CD8-positive, alpha-beta memory T cell (primary cell): Measurements from ENCODE around the gene TMEM131L. TPM values are rescaled to one million over a fixed set of nuclear protein-coding genes. Genes with fewer than 3 reads are reported as not detected.
"Not testable (repeated sequence)": the region's sequence is repeated elsewhere in the genome, so short reads cannot be mapped to it uniquely, and the experiment has no call there.

ENCODE experiments used
- CTCF ChIA-PET: fragments of 350-600 bp; sonication (Branson Sonifier 250); formaldehyde crosslinking; loops from one replicate; lab custom pipeline; 2021; ENCODE audit warnings: antibody characterized with exemption; lab: Charles Lee
- POLR2A ChIA-PET: fragments of 350-600 bp; sonication (Branson Sonifier 250); formaldehyde crosslinking; loops from one replicate; lab custom pipeline; 2021; ENCODE audit warnings: antibody characterized with exemption; lab: Charles Lee
- DNase-seq, 5 donors: peaks; one replicate each; pipeline versions ENCODE4 v3.0.0 to v3.0.0-alpha.2; 2020 to 2022; ENCODE audit warnings: mixed read lengths in 1 of 5
- H3K27ac ChIP-seq: one replicate; pipeline ENCODE4 v1.7.0; 2013; ENCODE audit warnings: low read depth, mild to moderate bottlenecking, low read length, moderate library complexity
- H3K27me3 ChIP-seq: 2 replicates; pipeline ENCODE4 v1.7.0; 2013; ENCODE audit warnings: low read length, mild to moderate bottlenecking; ENCODE audit not compliant: insufficient read depth, poor library complexity, severe bottlenecking
- H3K36me3 ChIP-seq: 2 replicates; pipeline ENCODE4 v1.7.0; 2013; ENCODE audit warnings: mild to moderate bottlenecking, low read length, moderate library complexity; ENCODE audit not compliant: insufficient read depth
- H3K4me1 ChIP-seq: 2 replicates; pipeline ENCODE4 v1.7.0; 2013; ENCODE audit warnings: mild to moderate bottlenecking, low read length, moderate library complexity; ENCODE audit not compliant: insufficient read depth
- H3K4me3 ChIP-seq: 2 replicates; pipeline ENCODE4 v1.7.0; 2013; ENCODE audit warnings: mild to moderate bottlenecking, low read length
- H3K9me3 ChIP-seq: 2 replicates; pipeline ENCODE4 v1.7.0; 2013; ENCODE audit warnings: mild to moderate bottlenecking, low read length
- H3K27ac Mint-ChIP-seq, 8 donors: one replicate each; pipeline ENCODE4 v1.8.0; 2020 to 2021; ENCODE audit warnings: mixed read lengths in 8 of 8, mild to moderate bottlenecking in 6 of 8, inconsistent platforms in 3 of 8, moderate library complexity in 3 of 8
- H3K27me3 Mint-ChIP-seq, 2 donors: one replicate each; pipeline ENCODE4 v1.8.0; 2020 to 2021; ENCODE audit warnings: mixed read lengths in 2 of 2, mild to moderate bottlenecking in 1 of 2, moderate library complexity in 1 of 2
- H3K36me3 Mint-ChIP-seq, 3 donors: one replicate each; pipeline ENCODE4 v1.8.0; 2020 to 2021; ENCODE audit warnings: mixed read lengths in 3 of 3, inconsistent platforms in 1 of 3, mild to moderate bottlenecking in 1 of 3
- H3K4me1 Mint-ChIP-seq, 3 donors: one replicate each; pipeline ENCODE4 v1.8.0; 2020 to 2021; ENCODE audit warnings: mixed read lengths in 3 of 3, inconsistent platforms in 1 of 3, mild to moderate bottlenecking in 1 of 3
- H3K4me3 Mint-ChIP-seq, 7 donors: one replicate each; pipeline ENCODE4 v1.8.0; 2020 to 2021; ENCODE audit warnings: mixed read lengths in 7 of 7, mild to moderate bottlenecking in 6 of 7, moderate library complexity in 4 of 7, inconsistent platforms in 2 of 7
- H3K9me3 Mint-ChIP-seq, 5 donors: one replicate each; pipeline ENCODE4 v1.8.0; 2020 to 2022; ENCODE audit warnings: mixed read lengths in 5 of 5, mild to moderate bottlenecking in 3 of 5, moderate library complexity in 2 of 5, inconsistent platforms in 1 of 5
- polyA plus RNA-seq: library from polyadenylated mRNA; unstranded; fragments of 300-500 nt; fragmentation: Illumina TruSeq; gene quantifications from one replicate; pipeline ENCODE4 v1.2.3, GENCODE V29; 2021
- total RNA-seq, 2 experiments: library from RNA; stranded (reverse); gene quantifications; one replicate each; pipeline ENCODE4 v1.2.3, GENCODE V29; 2021

The TMEM131L gene
- total and polyA plus RNA-seq, 3 experiments from 2014 or later, result 28.1 to 29.6 (median 28.6) TPM

DNA sequence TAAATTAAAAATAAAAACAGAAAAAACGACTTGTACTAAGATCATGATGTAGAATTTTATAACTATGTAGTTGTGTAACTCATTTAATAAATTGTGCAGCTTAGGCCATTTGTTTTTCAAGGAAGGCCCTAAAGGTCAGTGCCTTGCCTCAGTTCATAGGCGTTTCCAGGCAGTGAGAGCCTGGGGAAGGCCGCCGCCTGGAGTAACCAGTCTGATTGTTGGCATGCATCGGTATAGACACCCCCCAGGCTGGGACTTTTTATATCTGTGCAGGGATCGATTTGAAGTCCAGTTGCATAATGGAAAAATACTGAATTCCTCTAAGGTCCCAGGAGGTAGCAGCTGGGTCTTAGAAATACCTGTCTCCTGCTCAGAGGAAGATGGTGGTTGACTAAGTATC is 77.2 kb downstream of the TMEM131L start:
- H3K9me3 Mint-ChIP-seq, result no peaks in the 10 kb centered on the region
- H3K36me3 Mint-ChIP-seq, result peaks cover 0 to 28% (median 4%) of the 10 kb centered on the region in 3 donors
- no peak for DNase-seq
- ChIA-PET CTCF (interaction anchor here (1.2 to 2.3 kb wide), 2 partner anchors 8 to 10 kb away, joined by 4 to 9 read pairs; no protein-coding TSS in a partner anchor), POLR2A (no interaction called here)
- Histone ChIP-seq H3K27me3 (no peaks in the 10 kb centered on the region), H3K27ac (no peak overlapping the region), H3K9me3 (no peaks in the 10 kb centered on the region), H3K4me1 (peaks cover 48% of the 10 kb centered on the region), H3K4me3 (no peak overlapping the region), H3K36me3 (peaks cover 7% of the 10 kb centered on the region)
- H3K4me1 Mint-ChIP-seq, result peaks cover 63 to 83% (median 81%) of the 10 kb centered on the region in 3 donors
- peaks cover 0 to under 1% of the 10 kb centered on the region in 2 donors for H3K27me3 Mint-ChIP-seq
- peak overlapping the region in 2 of 8 donors; percentile 11 to 23 for H3K27ac Mint-ChIP-seq
- H3K4me3 Mint-ChIP-seq, result no peak overlapping the region

DNA sequence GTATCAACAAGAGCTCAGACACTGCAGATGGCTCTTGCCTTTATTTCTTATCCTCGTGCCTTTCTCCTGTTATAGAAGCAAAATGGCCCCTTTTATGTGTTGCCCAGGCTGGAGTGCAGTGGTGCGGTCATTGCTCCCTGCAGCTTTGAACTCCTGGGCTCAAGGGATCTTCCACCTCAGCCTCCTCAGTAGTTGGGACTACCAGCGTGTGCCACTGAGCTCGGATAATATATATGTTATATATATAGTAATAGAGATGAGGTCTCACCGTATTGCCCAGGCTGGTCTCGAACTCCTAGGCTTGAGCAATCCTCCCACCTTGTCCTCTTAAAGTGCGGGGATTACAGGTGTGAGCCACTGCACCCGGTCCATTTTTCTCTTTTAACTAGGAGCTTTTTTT is 79.7 kb downstream of the TMEM131L start:
- Mint-ChIP-seq H3K27ac (peak overlapping the region in 1 of 8 donors; percentile 94), H3K36me3 (peaks cover 3 to 27% (median 3%) of the 10 kb centered on the region in 3 donors), H3K9me3 (no peaks in the 10 kb centered on the region), H3K4me1 (peaks cover 62 to 79% (median 78%) of the 10 kb centered on the region in 3 donors), H3K4me3 (peak overlapping the region in 1 of 7 donors; percentile 79), H3K27me3 (peaks cover 0 to 2% of the 10 kb centered on the region in 2 donors)
- H3K27me3 ChIP-seq, result no peaks in the 10 kb centered on the region
- CTCF ChIA-PET, result interaction anchor here (1.0 to 2.3 kb wide), 4 partner anchors 11 to 113 kb away, joined by 3 to 9 read pairs (median 4); partner anchors contain the start of gene TMEM131L
- H3K9me3 ChIP-seq, result no peaks in the 10 kb centered on the region
- no peak overlapping the region for H3K4me3 ChIP-seq
- no peak overlapping the region for H3K27ac ChIP-seq
- peaks cover 27% of the 10 kb centered on the region for H3K4me1 ChIP-seq
- no peak for DNase-seq
- H3K36me3 ChIP-seq, result no peaks in the 10 kb centered on the region
- POLR2A ChIA-PET, result interaction anchor here (0.9 kb wide), 1 partner anchor 23 kb away, joined by 3 read pairs; no protein-coding TSS in a partner anchor

- Mint-ChIP-seq H3K27ac (peak overlapping the region in 2 of 8 donors; percentile 18 to 94), H3K9me3 (no peaks in the 10 kb centered on the region), H3K27me3 (peaks cover 0 to 2% of the 10 kb centered on the region in 2 donors), H3K36me3 (peaks cover 3 to 29% (median 7%) of the 10 kb centered on the region in 3 donors), H3K4me3 (peak overlapping the region in 1 of 7 donors; percentile 79), H3K4me1 (peaks cover 58 to 77% (median 76%) of the 10 kb centered on the region in 3 donors)
- no peaks in the 10 kb centered on the region for H3K27me3 ChIP-seq
- H3K4me3 ChIP-seq, result no peak overlapping the region
- H3K36me3 ChIP-seq, result no peaks in the 10 kb centered on the region
- peaks cover 23% of the 10 kb centered on the region for H3K4me1 ChIP-seq
- ChIA-PET POLR2A (interaction anchor here (0.9 kb wide), 1 partner anchor 24 kb away, joined by 3 read pairs; no protein-coding TSS in a partner anchor), CTCF (interaction anchor here (1.0 to 1.5 kb wide), 3 partner anchors 28 to 113 kb away, joined by 3 to 5 read pairs (median 4); partner anchors contain the start of gene TMEM131L)
- no peak for DNase-seq
- no peak overlapping the region for H3K27ac ChIP-seq
- H3K9me3 ChIP-seq, result no peaks in the 10 kb centered on the region
Observed at GRCh38 chr4:153546280-153546679, 80.1 kb downstream of the TMEM131L start.

DNA sequence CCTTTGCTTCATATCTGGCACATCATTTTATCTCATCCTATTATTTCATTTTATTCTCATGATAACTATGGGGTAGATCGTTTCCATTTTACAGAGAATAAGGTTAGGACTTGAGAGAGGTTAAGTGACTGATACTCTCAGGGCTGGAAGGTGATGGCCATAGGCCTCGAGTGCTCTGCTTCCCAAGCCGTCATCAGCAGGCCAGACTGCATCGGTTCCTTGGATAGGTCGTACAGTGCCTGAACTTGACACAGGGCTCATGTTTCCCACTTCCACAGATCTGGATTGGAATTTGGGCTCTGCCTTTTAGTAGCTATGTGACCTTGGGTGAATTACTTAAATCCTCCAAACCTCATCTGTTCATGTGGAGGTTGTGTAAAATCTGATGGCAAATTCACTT is 81.4 kb downstream of the TMEM131L start:
- no peak overlapping the region for H3K27ac ChIP-seq
- no peak overlapping the region for H3K4me3 ChIP-seq
- H3K4me3 Mint-ChIP-seq, result no peak overlapping the region
- no peaks in the 10 kb centered on the region for H3K9me3 ChIP-seq
- DNase-seq, result no peak
- peaks cover 3 to 33% (median 10%) of the 10 kb centered on the region in 3 donors for H3K36me3 Mint-ChIP-seq
- H3K9me3 Mint-ChIP-seq, result no peaks in the 10 kb centered on the region
- no peaks in the 10 kb centered on the region for H3K27me3 ChIP-seq
- ChIA-PET POLR2A (no interaction called here), CTCF (no interaction called here)
- peak overlapping the region in 5 of 8 donors; percentile 10 to 66 (median 29) for H3K27ac Mint-ChIP-seq
- peaks cover 11% of the 10 kb centered on the region for H3K4me1 ChIP-seq
- H3K4me1 Mint-ChIP-seq, result peaks cover 47 to 65% (median 63%) of the 10 kb centered on the region in 3 donors
- H3K27me3 Mint-ChIP-seq, result peaks cover 0 to 2% of the 10 kb centered on the region in 2 donors
- H3K36me3 ChIP-seq, result no peaks in the 10 kb centered on the region

DNA sequence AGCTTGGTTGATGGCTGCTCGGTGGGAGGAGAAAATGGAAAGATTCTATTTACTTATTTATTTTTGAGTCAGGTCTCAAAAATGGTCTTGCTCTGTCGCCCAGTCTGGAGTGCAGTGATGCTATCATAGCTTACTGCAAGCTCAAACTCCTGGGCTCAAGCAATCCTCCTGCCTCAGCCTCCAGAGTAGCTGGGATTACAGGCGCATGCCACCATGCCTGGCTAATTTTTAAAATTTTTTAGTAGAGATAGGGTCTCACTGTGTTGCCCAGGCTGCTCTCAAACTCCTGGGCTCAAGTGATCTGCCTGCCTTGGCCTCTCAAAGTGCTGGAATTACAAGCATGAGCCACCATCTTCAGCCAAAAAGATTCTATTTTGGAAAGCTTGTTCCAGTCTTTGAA is 82.7 kb downstream of the TMEM131L start:
- H3K36me3 ChIP-seq, DNase-seq, H3K27me3 Mint-ChIP-seq, H3K9me3 Mint-ChIP-seq, H3K9me3 ChIP-seq, H3K27ac ChIP-seq, H3K4me3 Mint-ChIP-seq, H3K27me3 ChIP-seq, POLR2A ChIA-PET, H3K4me1 ChIP-seq, H3K4me3 ChIP-seq: not testable (repeated sequence)
- H3K27ac Mint-ChIP-seq, result peak overlapping the region in 4 of 8 donors; percentile 11 to 54 (median 20)
- CTCF ChIA-PET, result interaction anchor here (0.8 to 1.9 kb wide), 4 partner anchors 13 to 116 kb away, joined by 3 to 6 read pairs (median 4); no protein-coding TSS in a partner anchor
- peaks cover 6 to 34% (median 10%) of the 10 kb centered on the region in 3 donors for H3K36me3 Mint-ChIP-seq
- H3K4me1 Mint-ChIP-seq, result peaks cover 48 to 63% (median 61%) of the 10 kb centered on the region in 3 donors

DNA sequence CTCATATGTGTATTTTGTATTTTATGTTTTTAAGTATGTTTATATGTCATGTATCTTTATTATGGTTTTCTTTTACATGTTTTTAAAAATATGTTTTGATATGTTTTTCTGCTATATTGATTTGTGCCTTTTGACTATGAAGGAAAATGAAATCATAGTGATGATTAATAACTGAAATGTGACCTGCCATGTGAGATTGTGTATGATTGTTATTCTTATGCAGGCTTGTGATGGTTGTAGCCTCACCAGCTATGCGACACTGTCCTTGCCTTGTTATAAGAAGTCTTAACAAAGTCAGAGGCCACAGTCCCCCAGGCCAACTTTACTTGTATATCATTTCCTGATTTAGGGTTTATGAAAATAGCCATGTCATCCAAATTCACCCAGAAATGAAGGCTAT is 83.2 kb downstream of the TMEM131L start:
- Mint-ChIP-seq H3K36me3 (peaks cover 6 to 33% (median 10%) of the 10 kb centered on the region in 3 donors), H3K27me3 (peaks cover 0 to 2% of the 10 kb centered on the region in 2 donors), H3K4me3 (no peak overlapping the region), H3K27ac (peak overlapping the region in 5 of 8 donors; percentile 0 to 73 (median 25)), H3K9me3 (no peaks in the 10 kb centered on the region), H3K4me1 (peaks cover 48 to 61% (median 59%) of the 10 kb centered on the region in 3 donors)
- ChIA-PET POLR2A (no interaction called here), CTCF (interaction anchor here (0.8 to 1.9 kb wide), 3 partner anchors 13 to 116 kb away, joined by 4 to 6 read pairs (median 5); no protein-coding TSS in a partner anchor)
- H3K9me3 ChIP-seq, result no peaks in the 10 kb centered on the region
- no peaks in the 10 kb centered on the region for H3K36me3 ChIP-seq
- H3K4me3 ChIP-seq, result no peak overlapping the region
- H3K27me3 ChIP-seq, result no peaks in the 10 kb centered on the region
- no peak for DNase-seq
- peaks cover 9% of the 10 kb centered on the region for H3K4me1 ChIP-seq
- H3K27ac ChIP-seq, result no peak overlapping the region

DNA sequence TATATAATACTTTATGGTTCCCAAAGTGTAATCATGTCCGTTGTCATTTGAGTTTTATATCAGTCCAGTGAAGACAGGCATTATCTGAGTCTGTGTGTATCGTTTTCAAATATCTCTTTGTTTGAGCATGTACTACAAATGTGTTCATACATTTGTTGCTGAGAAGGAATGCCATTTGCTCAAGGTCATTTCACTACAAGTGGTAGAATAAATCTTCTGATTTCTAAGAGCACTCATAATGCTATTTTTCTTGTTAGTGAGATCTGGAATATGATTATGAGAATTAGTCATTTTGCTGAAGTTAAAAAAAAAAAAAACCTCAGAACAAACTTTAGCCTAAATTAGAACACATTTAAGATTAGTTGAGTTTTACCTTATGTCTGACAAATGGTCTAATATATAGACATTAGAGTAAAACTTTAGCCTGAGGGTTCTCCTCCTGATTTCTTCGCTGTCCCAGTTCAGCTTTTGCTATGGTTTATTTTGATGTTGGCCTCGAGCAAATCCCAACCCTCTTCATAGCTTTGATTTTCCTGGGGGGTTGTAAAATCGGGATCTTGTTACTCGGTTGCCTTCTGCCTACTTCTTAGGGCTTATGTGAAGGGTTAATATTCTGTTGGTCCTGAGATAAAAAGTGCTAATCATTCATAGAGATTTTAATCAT is 87.1 kb downstream of the TMEM131L start:
- POLR2A ChIA-PET, result no interaction called here
- Histone ChIP-seq H3K27me3 (no peaks in the 10 kb centered on the region), H3K36me3 (peaks cover 6% of the 10 kb centered on the region), H3K9me3 (no peaks in the 10 kb centered on the region), H3K4me1 (peaks cover 4% of the 10 kb centered on the region), H3K27ac (no peak overlapping the region), H3K4me3 (no peak overlapping the region)
- CTCF ChIA-PET, result interaction anchor here (1.0 to 1.4 kb wide), 2 partner anchors 10 to 120 kb away, joined by 3 to 4 read pairs; no protein-coding TSS in a partner anchor
- no peak for DNase-seq
- H3K4me3 Mint-ChIP-seq, result peak overlapping the region in 1 of 7 donors; percentile 4
- H3K27me3 Mint-ChIP-seq, result peaks cover 0 to 2% of the 10 kb centered on the region in 2 donors
- H3K27ac Mint-ChIP-seq, result peak overlapping the region in 2 of 8 donors; percentile 33 to 35
- peaks cover 5 to 54% (median 10%) of the 10 kb centered on the region in 3 donors for H3K36me3 Mint-ChIP-seq
- peaks cover 34 to 55% (median 49%) of the 10 kb centered on the region in 3 donors for H3K4me1 Mint-ChIP-seq
- H3K9me3 Mint-ChIP-seq, result no peaks in the 10 kb centered on the region
